Measurements from ENCODE around the gene SLC39A5.

DNA sequence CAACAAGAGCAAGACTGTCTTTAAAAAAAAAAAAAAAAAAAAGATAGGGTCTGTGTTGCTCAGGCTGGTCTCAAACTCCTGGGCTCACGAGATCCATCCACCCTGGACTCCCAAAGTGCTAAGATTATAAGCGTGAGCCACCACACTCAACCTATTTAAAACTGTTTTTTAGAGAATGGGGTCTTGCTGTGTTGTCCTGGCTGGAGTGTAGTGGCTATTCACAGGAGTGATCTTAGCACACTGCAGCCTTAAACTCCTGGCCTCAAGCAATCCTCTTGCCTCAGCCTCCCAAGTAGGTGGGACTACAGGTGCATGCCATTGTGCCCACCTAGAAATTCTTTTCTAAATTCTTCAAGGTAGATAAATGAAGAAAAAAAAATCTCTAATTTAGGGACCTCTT lies 44.4 kb downstream of the SLC39A5 start:
- TF ChIP-seq, protein P1, sequence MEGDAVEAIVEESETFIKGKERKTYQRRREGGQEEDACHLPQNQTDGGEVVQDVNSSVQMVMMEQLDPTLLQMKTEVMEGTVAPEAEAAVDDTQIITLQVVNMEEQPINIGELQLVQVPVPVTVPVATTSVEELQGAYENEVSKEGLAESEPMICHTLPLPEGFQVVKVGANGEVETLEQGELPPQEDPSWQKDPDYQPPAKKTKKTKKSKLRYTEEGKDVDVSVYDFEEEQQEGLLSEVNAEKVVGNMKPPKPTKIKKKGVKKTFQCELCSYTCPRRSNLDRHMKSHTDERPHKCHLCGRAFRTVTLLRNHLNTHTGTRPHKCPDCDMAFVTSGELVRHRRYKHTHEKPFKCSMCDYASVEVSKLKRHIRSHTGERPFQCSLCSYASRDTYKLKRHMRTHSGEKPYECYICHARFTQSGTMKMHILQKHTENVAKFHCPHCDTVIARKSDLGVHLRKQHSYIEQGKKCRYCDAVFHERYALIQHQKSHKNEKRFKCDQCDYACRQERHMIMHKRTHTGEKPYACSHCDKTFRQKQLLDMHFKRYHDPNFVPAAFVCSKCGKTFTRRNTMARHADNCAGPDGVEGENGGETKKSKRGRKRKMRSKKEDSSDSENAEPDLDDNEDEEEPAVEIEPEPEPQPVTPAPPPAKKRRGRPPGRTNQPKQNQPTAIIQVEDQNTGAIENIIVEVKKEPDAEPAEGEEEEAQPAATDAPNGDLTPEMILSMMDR (IDR thresholded peaks at IDR 0.05) = no peak
- no peak for TF ChIP-seq POLR2A (IDR thresholded peaks at IDR 0.05)
